HL-60 (cell line): ENCODE data around the gene ASTN2.

Experiments used
- GABPA ChIP-seq: IDR thresholded peaks from 2 replicates; pipeline ENCODE4 v1.6.1; 2012; ENCODE audit warnings: low read depth
- POLR2AphosphoS5 ChIP-seq: IDR thresholded peaks from 2 replicates; pipeline ENCODE4 v1.6.1; 2012; ENCODE audit warnings: low read depth
- SPI1 ChIP-seq: IDR thresholded peaks from 2 replicates; pipeline ENCODE4 v1.6.1; 2012; ENCODE audit warnings: low read depth, mild to moderate bottlenecking, borderline replicate concordance
- TF ChIP-seq, protein P1 (sequence below): IDR thresholded peaks from one replicate; pipeline ENCODE4 v1.5.1; 2011; ENCODE audit warnings: low read length, control low read depth, inconsistent platforms; ENCODE audit not compliant: insufficient read depth
- TF ChIP-seq, protein P2 (sequence below): IDR thresholded peaks from 2 replicates; pipeline ENCODE4 v1.6.1; 2012; ENCODE audit warnings: low read depth; ENCODE audit not compliant: insufficient replicate concordance

DNA sequence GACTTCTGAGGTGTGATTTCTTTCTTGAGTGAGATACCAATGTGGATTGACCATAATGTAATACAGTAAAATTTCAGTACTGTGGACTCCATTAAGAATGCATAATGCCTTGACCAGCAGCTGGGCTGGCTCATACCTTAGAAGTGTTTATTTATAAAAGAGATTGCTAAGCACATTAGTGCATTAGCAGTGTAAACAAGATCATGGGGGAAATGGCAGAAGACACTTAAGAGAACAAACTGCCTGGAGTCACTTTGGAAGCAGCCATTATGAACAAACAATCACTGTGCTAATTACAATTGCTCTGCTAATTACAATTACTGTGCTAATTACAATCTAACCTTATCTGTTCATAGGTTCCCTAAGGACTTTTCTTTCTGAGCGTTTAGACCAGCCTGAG lies 623.5 kb downstream of the ASTN2 start:
- TF ChIP-seq, protein P1, sequence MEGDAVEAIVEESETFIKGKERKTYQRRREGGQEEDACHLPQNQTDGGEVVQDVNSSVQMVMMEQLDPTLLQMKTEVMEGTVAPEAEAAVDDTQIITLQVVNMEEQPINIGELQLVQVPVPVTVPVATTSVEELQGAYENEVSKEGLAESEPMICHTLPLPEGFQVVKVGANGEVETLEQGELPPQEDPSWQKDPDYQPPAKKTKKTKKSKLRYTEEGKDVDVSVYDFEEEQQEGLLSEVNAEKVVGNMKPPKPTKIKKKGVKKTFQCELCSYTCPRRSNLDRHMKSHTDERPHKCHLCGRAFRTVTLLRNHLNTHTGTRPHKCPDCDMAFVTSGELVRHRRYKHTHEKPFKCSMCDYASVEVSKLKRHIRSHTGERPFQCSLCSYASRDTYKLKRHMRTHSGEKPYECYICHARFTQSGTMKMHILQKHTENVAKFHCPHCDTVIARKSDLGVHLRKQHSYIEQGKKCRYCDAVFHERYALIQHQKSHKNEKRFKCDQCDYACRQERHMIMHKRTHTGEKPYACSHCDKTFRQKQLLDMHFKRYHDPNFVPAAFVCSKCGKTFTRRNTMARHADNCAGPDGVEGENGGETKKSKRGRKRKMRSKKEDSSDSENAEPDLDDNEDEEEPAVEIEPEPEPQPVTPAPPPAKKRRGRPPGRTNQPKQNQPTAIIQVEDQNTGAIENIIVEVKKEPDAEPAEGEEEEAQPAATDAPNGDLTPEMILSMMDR: no peak
- TF ChIP-seq POLR2AphosphoS5 (no peak), SPI1 (no peak), GABPA (no peak)
- TF ChIP-seq, protein P2, sequence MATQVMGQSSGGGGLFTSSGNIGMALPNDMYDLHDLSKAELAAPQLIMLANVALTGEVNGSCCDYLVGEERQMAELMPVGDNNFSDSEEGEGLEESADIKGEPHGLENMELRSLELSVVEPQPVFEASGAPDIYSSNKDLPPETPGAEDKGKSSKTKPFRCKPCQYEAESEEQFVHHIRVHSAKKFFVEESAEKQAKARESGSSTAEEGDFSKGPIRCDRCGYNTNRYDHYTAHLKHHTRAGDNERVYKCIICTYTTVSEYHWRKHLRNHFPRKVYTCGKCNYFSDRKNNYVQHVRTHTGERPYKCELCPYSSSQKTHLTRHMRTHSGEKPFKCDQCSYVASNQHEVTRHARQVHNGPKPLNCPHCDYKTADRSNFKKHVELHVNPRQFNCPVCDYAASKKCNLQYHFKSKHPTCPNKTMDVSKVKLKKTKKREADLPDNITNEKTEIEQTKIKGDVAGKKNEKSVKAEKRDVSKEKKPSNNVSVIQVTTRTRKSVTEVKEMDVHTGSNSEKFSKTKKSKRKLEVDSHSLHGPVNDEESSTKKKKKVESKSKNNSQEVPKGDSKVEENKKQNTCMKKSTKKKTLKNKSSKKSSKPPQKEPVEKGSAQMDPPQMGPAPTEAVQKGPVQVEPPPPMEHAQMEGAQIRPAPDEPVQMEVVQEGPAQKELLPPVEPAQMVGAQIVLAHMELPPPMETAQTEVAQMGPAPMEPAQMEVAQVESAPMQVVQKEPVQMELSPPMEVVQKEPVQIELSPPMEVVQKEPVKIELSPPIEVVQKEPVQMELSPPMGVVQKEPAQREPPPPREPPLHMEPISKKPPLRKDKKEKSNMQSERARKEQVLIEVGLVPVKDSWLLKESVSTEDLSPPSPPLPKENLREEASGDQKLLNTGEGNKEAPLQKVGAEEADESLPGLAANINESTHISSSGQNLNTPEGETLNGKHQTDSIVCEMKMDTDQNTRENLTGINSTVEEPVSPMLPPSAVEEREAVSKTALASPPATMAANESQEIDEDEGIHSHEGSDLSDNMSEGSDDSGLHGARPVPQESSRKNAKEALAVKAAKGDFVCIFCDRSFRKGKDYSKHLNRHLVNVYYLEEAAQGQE: no peak
